Sigmoid colon (tissue), 4 donors: ENCODE data around the gene TOP2B.

Source experiments
- EP300 ChIP-seq, 4 donors: sonication (generic); formaldehyde crosslinking; IDR thresholded peaks; one replicate each; pipeline ENCODE4 v1.6.1; 2017; ENCODE audit warnings: antibody characterized with exemption in 4 of 4
- POLR2A ChIP-seq, 2 donors: fragments of 450-650 bp; IDR thresholded peaks; one replicate each; pipeline ENCODE4 v1.6.1; 2016; ENCODE audit warnings: antibody characterized with exemption in 2 of 2, mild to moderate bottlenecking in 2 of 2, moderate library complexity in 2 of 2
- POLR2AphosphoS5 ChIP-seq, 4 donors: sonication (generic); formaldehyde crosslinking; IDR thresholded peaks; one replicate each; pipeline ENCODE4 v1.6.1; 2017; ENCODE audit warnings: antibody characterized with exemption in 4 of 4
- TF ChIP-seq, protein P1 (sequence below), 4 experiments: fragments of 450-650 bp in 3 of 4; fragments of 200-600 bp in 1 of 4; IDR thresholded peaks; one replicate each; pipeline ENCODE4 v1.5.1; 2016 to 2019; ENCODE audit warnings: antibody characterized with exemption in 4 of 4, mild to moderate bottlenecking in 3 of 4, moderate library complexity in 2 of 4

- TF ChIP-seq, protein P1, sequence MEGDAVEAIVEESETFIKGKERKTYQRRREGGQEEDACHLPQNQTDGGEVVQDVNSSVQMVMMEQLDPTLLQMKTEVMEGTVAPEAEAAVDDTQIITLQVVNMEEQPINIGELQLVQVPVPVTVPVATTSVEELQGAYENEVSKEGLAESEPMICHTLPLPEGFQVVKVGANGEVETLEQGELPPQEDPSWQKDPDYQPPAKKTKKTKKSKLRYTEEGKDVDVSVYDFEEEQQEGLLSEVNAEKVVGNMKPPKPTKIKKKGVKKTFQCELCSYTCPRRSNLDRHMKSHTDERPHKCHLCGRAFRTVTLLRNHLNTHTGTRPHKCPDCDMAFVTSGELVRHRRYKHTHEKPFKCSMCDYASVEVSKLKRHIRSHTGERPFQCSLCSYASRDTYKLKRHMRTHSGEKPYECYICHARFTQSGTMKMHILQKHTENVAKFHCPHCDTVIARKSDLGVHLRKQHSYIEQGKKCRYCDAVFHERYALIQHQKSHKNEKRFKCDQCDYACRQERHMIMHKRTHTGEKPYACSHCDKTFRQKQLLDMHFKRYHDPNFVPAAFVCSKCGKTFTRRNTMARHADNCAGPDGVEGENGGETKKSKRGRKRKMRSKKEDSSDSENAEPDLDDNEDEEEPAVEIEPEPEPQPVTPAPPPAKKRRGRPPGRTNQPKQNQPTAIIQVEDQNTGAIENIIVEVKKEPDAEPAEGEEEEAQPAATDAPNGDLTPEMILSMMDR (IDR thresholded peaks at IDR 0.05), result no peak
- no peak for TF ChIP-seq POLR2A (IDR thresholded peaks at IDR 0.05)
- TF ChIP-seq EP300 (IDR thresholded peaks at IDR 0.05), result no peak
- no peak for TF ChIP-seq POLR2AphosphoS5 (IDR thresholded peaks at IDR 0.05)
Measured at GRCh38 chr3:25580534-25580933, 84.2 kb downstream of the TOP2B start.
